ENCODE data around the gene SLC9A7.
A peak's percentile ranks its signal among the peaks of the same experiment; 100 is the strongest.

Gene SLC9A7

GRCh38 chrX:46584736-46585135 is 174.2 kb downstream of the SLC9A7 start:
- TF ChIP-seq, protein P1, sequence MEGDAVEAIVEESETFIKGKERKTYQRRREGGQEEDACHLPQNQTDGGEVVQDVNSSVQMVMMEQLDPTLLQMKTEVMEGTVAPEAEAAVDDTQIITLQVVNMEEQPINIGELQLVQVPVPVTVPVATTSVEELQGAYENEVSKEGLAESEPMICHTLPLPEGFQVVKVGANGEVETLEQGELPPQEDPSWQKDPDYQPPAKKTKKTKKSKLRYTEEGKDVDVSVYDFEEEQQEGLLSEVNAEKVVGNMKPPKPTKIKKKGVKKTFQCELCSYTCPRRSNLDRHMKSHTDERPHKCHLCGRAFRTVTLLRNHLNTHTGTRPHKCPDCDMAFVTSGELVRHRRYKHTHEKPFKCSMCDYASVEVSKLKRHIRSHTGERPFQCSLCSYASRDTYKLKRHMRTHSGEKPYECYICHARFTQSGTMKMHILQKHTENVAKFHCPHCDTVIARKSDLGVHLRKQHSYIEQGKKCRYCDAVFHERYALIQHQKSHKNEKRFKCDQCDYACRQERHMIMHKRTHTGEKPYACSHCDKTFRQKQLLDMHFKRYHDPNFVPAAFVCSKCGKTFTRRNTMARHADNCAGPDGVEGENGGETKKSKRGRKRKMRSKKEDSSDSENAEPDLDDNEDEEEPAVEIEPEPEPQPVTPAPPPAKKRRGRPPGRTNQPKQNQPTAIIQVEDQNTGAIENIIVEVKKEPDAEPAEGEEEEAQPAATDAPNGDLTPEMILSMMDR (IDR thresholded peaks at IDR 0.05; ENCODE audit: low read depth, low read length, missing control alignments) = no peak
- in situ Hi-C loops (cut with HindIII; ENCODE audit: low sequenced_read_pairs) = no loop called here
- DNase-seq (ENCODE audit: low read depth) = no peak
- H3K4me3 ChIP-seq (ENCODE audit: low read depth, low read length) = no peak overlapping the region

- DNase-seq (ENCODE audit: low read depth) = peak; percentile 82
- TF ChIP-seq, protein P1 (IDR thresholded peaks at IDR 0.05; ENCODE audit: low read depth, low read length, missing control alignments) = no peak
- no peak overlapping the region for H3K4me3 ChIP-seq (ENCODE audit: low read depth, low read length)
- in situ Hi-C loops (cut with HindIII; ENCODE audit: low sequenced_read_pairs) = no loop called here
Measured at GRCh38 chrX:46582966-46583365, 176.0 kb downstream of the SLC9A7 start.

GRCh38 chrX:46582325-46582724 is 176.6 kb downstream of the SLC9A7 start:
- in situ Hi-C loops (cut with HindIII; ENCODE audit: low sequenced_read_pairs) = no loop called here
- TF ChIP-seq, protein P1 (IDR thresholded peaks at IDR 0.05; ENCODE audit: low read depth, low read length, missing control alignments) = no peak
- no peak overlapping the region for H3K4me3 ChIP-seq (ENCODE audit: low read depth, low read length)
- no peak for DNase-seq (ENCODE audit: low read depth)

- TF ChIP-seq, protein P1 (IDR thresholded peaks at IDR 0.05; ENCODE audit: low read depth, low read length, missing control alignments) = no peak
- no peak for DNase-seq (ENCODE audit: low read depth)
Measured at GRCh38 chrX:46580613-46581012, 178.3 kb downstream of the SLC9A7 start.

DNA sequence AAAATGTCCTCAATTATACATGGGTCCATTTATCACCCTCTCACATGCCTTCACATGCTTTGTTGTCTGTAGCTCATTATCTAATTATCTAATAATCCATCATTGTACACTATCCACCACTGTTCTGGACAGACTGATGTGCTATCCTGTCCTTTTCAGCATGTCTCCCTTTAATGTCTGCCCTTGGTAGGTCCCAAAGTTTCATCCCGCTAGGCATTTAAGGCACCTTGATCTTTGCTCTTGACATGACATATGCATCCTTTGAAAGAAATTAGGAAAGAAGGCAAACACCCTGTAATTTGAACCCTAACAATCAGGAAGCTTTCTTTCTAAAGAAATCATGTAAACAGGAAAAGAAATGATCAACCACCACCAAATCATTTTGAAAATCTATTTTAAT is 179.7 kb downstream of the SLC9A7 start:
- no peak overlapping the region for H3K4me3 ChIP-seq (ENCODE audit: low read depth, low read length)
- in situ Hi-C loops (cut with HindIII; ENCODE audit: low sequenced_read_pairs) = no loop called here
- no peak for DNase-seq (ENCODE audit: low read depth)
- TF ChIP-seq, protein P1 (IDR thresholded peaks at IDR 0.05; ENCODE audit: low read depth, low read length, missing control alignments) = no peak

More at GRCh38 chrX:46580613-46581012, 178.3 kb downstream of the SLC9A7 start:
- in situ Hi-C loops (cut with HindIII; ENCODE audit: low sequenced_read_pairs) = no loop called here
- H3K4me3 ChIP-seq (ENCODE audit: low read depth, low read length) = no peak overlapping the region

GRCh38 chrX:46577221-46578005 is 181.5 kb downstream of the SLC9A7 start:
- no peak for DNase-seq (ENCODE audit: low read depth)
- TF ChIP-seq, protein P1 (IDR thresholded peaks at IDR 0.05; ENCODE audit: low read depth, low read length, missing control alignments) = no peak

More at GRCh38 chrX:46577221-46578005, 181.5 kb downstream of the SLC9A7 start:
- in situ Hi-C loops (cut with HindIII; ENCODE audit: low sequenced_read_pairs) = no loop called here
- H3K4me3 ChIP-seq (ENCODE audit: low read depth, low read length) = no peak overlapping the region

All from astrocyte of the cerebellum (primary cell).